ENCODE results near the gene TIAM1.

DNA sequence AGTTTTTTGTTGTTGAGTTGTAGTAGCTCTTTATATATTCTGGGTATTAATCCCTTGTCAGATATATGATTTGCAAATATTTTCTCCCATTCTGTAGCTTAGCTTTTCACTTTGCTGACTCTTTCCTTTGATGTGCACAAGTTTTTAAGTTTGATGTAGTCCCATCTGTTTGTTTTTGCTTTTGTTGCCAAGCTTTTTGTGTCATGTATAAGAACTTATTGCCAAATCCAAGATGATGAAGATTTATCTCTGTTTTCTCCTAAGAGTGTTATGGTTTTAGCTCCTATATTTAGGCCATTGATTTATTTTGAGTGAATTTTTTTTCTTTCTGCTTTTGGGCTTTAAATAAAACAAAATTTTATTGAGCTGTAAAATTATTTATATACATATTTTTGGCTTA is 253.7 kb downstream of the TIAM1 start:
- TF ChIP-seq, protein P1, sequence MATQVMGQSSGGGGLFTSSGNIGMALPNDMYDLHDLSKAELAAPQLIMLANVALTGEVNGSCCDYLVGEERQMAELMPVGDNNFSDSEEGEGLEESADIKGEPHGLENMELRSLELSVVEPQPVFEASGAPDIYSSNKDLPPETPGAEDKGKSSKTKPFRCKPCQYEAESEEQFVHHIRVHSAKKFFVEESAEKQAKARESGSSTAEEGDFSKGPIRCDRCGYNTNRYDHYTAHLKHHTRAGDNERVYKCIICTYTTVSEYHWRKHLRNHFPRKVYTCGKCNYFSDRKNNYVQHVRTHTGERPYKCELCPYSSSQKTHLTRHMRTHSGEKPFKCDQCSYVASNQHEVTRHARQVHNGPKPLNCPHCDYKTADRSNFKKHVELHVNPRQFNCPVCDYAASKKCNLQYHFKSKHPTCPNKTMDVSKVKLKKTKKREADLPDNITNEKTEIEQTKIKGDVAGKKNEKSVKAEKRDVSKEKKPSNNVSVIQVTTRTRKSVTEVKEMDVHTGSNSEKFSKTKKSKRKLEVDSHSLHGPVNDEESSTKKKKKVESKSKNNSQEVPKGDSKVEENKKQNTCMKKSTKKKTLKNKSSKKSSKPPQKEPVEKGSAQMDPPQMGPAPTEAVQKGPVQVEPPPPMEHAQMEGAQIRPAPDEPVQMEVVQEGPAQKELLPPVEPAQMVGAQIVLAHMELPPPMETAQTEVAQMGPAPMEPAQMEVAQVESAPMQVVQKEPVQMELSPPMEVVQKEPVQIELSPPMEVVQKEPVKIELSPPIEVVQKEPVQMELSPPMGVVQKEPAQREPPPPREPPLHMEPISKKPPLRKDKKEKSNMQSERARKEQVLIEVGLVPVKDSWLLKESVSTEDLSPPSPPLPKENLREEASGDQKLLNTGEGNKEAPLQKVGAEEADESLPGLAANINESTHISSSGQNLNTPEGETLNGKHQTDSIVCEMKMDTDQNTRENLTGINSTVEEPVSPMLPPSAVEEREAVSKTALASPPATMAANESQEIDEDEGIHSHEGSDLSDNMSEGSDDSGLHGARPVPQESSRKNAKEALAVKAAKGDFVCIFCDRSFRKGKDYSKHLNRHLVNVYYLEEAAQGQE (IDR thresholded peaks at IDR 0.05), result no peak
- TF ChIP-seq, protein P2, sequence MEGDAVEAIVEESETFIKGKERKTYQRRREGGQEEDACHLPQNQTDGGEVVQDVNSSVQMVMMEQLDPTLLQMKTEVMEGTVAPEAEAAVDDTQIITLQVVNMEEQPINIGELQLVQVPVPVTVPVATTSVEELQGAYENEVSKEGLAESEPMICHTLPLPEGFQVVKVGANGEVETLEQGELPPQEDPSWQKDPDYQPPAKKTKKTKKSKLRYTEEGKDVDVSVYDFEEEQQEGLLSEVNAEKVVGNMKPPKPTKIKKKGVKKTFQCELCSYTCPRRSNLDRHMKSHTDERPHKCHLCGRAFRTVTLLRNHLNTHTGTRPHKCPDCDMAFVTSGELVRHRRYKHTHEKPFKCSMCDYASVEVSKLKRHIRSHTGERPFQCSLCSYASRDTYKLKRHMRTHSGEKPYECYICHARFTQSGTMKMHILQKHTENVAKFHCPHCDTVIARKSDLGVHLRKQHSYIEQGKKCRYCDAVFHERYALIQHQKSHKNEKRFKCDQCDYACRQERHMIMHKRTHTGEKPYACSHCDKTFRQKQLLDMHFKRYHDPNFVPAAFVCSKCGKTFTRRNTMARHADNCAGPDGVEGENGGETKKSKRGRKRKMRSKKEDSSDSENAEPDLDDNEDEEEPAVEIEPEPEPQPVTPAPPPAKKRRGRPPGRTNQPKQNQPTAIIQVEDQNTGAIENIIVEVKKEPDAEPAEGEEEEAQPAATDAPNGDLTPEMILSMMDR (IDR thresholded peaks at IDR 0.05), result no peak
- TF ChIP-seq POLR2A (IDR thresholded peaks at IDR 0.05; ENCODE audit: low read length) (no peak), JUN (IDR thresholded peaks at IDR 0.05) (no peak), CEBPB (IDR thresholded peaks at IDR 0.05) (no peak), ESRRA (IDR thresholded peaks at IDR 0.05; ENCODE audit: borderline replicate concordance, low read length) (no peak), SREBF2 (IDR thresholded peaks at IDR 0.05) (no peak), MAZ (IDR thresholded peaks at IDR 0.05; ENCODE audit: borderline replicate concordance, low read depth, low read length) (no peak)
